ENCODE measurements around the gene MYMK. TPM values are rescaled to one million over a fixed set of nuclear protein-coding genes. Genes with fewer than 3 reads are reported as not detected.

The MYMK gene
- total and polyA plus RNA-seq, 2 of the 8 experiments (the other 6 are each of a cell fraction or from before 2014, with no cell fraction given): not detected

- Histone ChIP-seq H2BK15ac (ENCODE audit: low read length) (no peak overlapping the region), H3K9ac (replicated peaks in 1 of 4; ENCODE audit: extremely low read depth in 1 of 4, low read depth in 3 of 4, low read length in 3 of 4) (no peak overlapping the region), H3K23ac (ENCODE audit: insufficient read length) (no peak overlapping the region), H4K8ac (ENCODE audit: extremely low read depth, insufficient read depth, low read length) (no peak overlapping the region), H2AFZ (ENCODE audit: low read length) (no peak overlapping the region), H3K23me2 (ENCODE audit: low read depth, low read length) (peaks cover 4% of the 10 kb centered on the region), H3K9me3 (ENCODE audit: insufficient read depth in 2 of 2, low read depth in 1 of 2, low read length in 1 of 2) (no peaks in the 10 kb centered on the region), H2AK5ac (ENCODE audit: low read depth, low read length) (no peak overlapping the region), H3K27me3 (replicated peaks in 1 of 4; ENCODE audit: control insufficient read depth in 3 of 4, extremely low read depth in 1 of 4, insufficient read depth in 3 of 4, low read length in 3 of 4) (no peaks in the 10 kb centered on the region), H3K27ac (ENCODE audit: low read depth, low read length) (no peak overlapping the region), H3K4me1 (replicated peaks in 1 of 4; ENCODE audit: control insufficient read depth in 3 of 4, insufficient read depth in 4 of 4, low read length in 3 of 4) (peaks cover 0 to 7% (median 2%) of the 10 kb centered on the region in 4 experiments; a peak in 3 of 7 replicates), H3K4me3 (ENCODE audit: extremely low read depth in 1 of 4, insufficient read depth in 2 of 4, low read depth in 3 of 4, low read length in 4 of 4) (no peak overlapping the region), H4K91ac (replicated peaks; ENCODE audit: insufficient read length, low read length) (no peak overlapping the region), H3K79me1 (ENCODE audit: low read depth, low read length) (no peaks in the 10 kb centered on the region), H3K79me2 (ENCODE audit: control insufficient read depth in 1 of 2, insufficient read depth in 2 of 2, low read length in 2 of 2) (no peaks in the 10 kb centered on the region), H3K14ac (ENCODE audit: insufficient read length) (no peak overlapping the region), H2BK120ac (replicated peaks; ENCODE audit: low read depth, low read length) (no peak overlapping the region), H3K18ac (ENCODE audit: extremely low read depth, low read length) (no peak overlapping the region; the same call in 1 of the 2 replicates), H2BK20ac (ENCODE audit: low read length) (no peak overlapping the region), H3K4ac (replicated peaks; ENCODE audit: insufficient read length, low read depth, low read length) (no peak overlapping the region), H3K4me2 (ENCODE audit: insufficient read depth in 1 of 2, low read depth in 2 of 2, low read length in 2 of 2) (no peak overlapping the region), H4K5ac (ENCODE audit: insufficient read length, low read depth, low read length) (no peak overlapping the region), H4K20me1 (replicated peaks in 1 of 2; ENCODE audit: control insufficient read depth in 1 of 2, insufficient read depth in 2 of 2, low read length in 2 of 2) (peaks cover 0 to 3% of the 10 kb centered on the region in 2 experiments), H3K36me3 (ENCODE audit: control insufficient read depth in 2 of 4, insufficient read depth in 4 of 4, low read length in 3 of 4) (no peaks in the 10 kb centered on the region; a peak in 1 of 8 replicates), H2BK5ac (ENCODE audit: low read depth, low read length) (no peak overlapping the region), H3K56ac (replicated peaks; ENCODE audit: insufficient read length, low read depth, low read length) (no peak overlapping the region), H2BK12ac (ENCODE audit: low read depth, low read length) (no peak overlapping the region)
- DNase-seq (ENCODE audit: low read depth in 1 of 2, low spot score in 2 of 2): no peak
- POLR2A ChIA-PET (ENCODE audit: partially characterized antibody): no interaction called here
- CTCF ChIA-PET (ENCODE audit: partially characterized antibody): no interaction called here
- 93% methylated on average over 6 of the region's 9 CpGs; no CpG with 5 or more reads in 1 of the 2 experiments for WGBS, 2 experiments (ENCODE audit: extremely low coverage in 1 of 2, insufficient coverage in 1 of 2, insufficient read length in 1 of 2, insufficient replicate concordance in 2 of 2, low coverage in 1 of 2, low lambda C conversion rate in 2 of 2, missing lambda C conversion rate in 1 of 2)
- TF ChIP-seq YY1 (IDR thresholded peaks at IDR 0.05; ENCODE audit: low read depth, low read length) (no peak), RXRA (IDR thresholded peaks at IDR 0.05; ENCODE audit: insufficient read depth, low read depth, low read length) (no peak), KDM5A (IDR thresholded peaks at IDR 0.05; ENCODE audit: low read length) (no peak), MAX (IDR thresholded peaks at IDR 0.05) (no peak), CTCF (IDR thresholded peaks at IDR 0.05; ENCODE audit: control extremely low read depth in 1 of 3, insufficient read depth in 1 of 3, low read depth in 1 of 3, low read length in 3 of 3) (no peak)
- FAIRE-seq: no peak
Observed at GRCh38 chr9:133516961-133517350, 7.8 kb downstream of the MYMK start.
